ENCODE results near the gene USP48.

USP48 gene

GRCh38 chr1:21665711-21666575 is 117.0 kb downstream of the USP48 start:
- DNase-seq: no peak

DNA sequence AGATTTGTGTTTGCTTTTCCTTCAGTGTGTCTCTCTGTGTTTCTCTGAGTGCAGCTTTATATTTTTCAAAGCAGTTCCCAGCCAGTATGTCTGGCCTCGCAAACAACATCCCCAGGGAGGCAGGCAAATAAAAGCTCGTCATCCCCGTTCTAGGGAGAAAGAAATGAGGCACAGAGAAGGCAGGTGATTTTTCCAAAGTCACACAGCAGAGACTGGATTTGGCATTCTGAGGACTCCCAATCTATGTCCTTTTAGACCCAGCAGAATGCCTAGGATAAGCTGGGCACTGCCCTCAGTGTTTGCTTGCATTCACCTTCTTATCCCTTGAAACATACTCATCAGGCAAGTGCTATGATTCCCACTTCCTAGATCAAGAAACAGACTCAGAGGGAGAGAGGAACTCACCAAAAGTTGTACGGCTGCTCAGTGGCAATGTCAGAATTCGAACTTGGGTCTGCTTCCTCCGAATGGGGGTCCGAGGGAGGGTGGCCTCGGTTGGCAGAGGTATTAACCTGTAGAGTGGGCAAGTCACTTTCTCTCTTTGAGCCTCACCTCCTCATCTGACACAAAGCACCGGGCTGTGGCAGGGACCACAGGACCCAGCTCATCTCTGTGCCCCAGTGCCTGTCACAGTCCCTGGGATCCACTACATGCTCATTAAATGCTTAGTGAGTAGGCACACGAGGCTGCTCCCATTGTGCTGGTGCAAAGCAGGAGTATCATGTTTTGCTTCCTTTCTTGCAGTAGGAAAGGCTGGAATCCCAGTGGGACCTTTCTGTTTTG is 118.0 kb downstream of the USP48 start:
- DNase-seq: no peak

DNA sequence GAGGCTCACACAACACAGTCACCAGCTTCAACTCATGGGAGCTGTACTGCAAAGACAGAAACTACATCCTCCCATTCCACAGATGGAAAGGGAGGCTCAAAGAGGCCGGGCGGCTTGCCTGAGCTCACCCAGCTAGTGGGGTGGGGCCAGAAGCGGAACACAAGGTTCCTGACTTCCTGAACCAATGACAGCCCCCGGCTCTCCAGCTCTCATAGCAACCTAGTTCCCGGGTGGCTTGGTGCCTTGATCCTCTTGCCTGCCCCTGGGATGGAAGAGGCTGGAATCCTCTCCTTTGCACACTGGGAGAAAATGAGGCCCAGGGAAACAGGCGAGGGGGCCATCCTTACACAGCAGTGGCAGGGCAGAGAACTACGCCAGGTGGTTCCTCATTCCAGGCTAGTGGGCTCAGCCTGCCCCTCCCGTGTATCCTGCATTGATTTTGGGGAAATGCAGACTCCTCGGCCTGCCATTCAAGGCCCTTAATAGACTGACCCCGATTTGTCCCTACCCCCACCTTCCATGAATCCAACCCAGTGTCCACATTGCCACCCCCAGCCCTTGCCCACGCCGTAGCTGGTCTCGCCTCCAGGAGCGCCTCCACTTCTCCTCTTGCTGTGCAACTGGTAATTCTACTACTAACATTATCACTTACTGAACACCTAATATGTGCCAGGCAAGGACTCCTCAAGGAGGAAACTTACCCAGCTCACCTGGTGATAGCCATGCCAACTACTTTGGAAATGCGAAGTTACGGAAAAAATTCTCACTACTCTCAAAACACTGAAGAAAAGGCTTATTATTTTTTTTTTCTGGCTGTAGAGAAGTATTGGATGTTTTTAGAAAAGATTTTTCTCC is 118.8 kb downstream of the USP48 start:
- DNase-seq: no peak

- no peak for DNase-seq
Measured at GRCh38 chr1:21663248-21663950, 119.5 kb downstream of the USP48 start.

GRCh38 chr1:21662426-21663247 is 120.3 kb downstream of the USP48 start:
- DNase-seq: no peak

DNA sequence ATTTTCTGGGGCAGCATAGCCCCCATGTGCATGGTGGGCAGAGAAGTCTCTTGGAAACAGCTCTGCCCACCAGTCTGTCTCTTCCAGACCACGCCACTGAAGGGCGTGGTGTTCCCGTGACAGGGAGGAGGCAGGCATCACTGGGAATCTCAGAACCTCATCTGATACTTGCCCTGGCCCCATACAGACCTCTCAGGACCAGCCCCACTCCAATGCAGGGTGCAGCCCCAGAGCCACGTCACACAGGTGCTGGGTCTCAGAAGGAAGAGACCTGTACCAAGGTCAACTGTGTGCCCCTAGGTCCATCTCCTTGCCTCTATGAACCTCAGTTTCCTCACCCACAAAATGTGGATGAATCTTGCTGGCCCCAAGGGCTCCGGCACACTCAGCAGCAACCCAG is 121.1 kb downstream of the USP48 start:
- no peak for DNase-seq

DNA sequence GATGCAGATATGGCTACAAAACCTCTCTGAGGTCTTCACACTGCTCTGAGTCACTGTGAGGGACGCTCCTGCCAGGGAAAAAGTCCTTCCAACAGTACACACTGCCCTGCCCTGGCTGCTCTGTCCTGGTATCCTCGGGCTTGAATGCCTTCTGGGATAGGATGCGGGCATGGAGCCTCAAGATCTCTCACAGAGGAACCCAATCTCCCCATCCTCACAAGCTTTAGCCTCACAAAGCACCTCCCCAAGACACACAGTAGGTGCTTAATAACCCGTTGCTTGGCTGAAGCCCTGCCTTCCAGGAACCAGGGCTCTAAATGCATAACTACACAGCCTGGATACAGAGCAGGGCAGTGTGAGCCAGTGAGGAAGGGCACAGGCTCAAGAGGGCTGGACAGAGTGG is 123.0 kb downstream of the USP48 start:
- DNase-seq: no peak

- peak; percentile 40 for DNase-seq
Measured at GRCh38 chr1:21659099-21659923, 123.6 kb downstream of the USP48 start.

GRCh38 chr1:21657456-21658190 is 125.3 kb downstream of the USP48 start:
- DNase-seq: no peak

- no peak for DNase-seq
Measured at GRCh38 chr1:21655748-21656147, 127.2 kb downstream of the USP48 start.

GRCh38 chr1:21655259-21655658 is 127.7 kb downstream of the USP48 start:
- no peak for DNase-seq

- no peak for DNase-seq
Measured at GRCh38 chr1:21654209-21654608, 128.7 kb downstream of the USP48 start.

GRCh38 chr1:21653744-21654100 is 129.2 kb downstream of the USP48 start:
- no peak for DNase-seq

DNA sequence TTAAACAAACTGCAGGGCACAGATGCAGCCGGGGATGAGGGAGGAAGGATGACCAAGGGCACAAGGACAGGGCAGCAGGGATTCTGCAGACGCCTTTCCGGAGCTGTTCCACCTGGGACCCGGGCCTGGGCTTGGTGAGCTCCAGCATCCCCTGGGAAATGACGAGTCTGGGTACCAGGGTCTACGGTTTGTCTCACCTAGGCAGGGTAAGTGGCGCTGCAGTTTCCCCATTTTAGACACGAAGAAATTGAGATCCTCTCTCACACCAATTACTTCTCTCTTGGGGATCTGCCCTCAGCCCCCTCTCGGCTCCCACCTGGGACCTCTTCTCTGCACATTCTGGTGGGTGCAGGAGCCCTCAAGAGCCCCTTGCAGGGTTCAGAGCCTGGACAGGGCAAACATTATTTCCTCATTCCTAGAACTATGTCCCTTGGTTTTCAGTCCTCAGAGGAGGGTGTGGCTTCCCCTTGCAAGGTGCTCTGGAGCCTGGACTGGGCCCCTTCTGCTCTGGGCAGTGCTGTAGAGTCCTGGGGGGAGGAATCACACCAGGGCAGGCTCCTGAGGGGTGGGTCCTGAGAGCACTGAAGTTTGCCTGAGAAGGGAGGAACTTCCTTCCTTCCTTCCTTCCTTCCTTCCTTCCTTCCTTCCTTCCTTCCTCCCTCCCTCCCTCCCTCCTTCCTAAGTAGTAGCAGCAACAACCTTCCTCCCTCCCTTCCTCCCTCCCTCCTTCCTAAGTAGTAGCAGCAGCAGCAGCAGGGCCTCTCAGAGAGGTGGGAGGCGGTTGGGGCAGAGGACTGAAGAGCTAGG is 129.8 kb downstream of the USP48 start:
- no peak for DNase-seq

DNA sequence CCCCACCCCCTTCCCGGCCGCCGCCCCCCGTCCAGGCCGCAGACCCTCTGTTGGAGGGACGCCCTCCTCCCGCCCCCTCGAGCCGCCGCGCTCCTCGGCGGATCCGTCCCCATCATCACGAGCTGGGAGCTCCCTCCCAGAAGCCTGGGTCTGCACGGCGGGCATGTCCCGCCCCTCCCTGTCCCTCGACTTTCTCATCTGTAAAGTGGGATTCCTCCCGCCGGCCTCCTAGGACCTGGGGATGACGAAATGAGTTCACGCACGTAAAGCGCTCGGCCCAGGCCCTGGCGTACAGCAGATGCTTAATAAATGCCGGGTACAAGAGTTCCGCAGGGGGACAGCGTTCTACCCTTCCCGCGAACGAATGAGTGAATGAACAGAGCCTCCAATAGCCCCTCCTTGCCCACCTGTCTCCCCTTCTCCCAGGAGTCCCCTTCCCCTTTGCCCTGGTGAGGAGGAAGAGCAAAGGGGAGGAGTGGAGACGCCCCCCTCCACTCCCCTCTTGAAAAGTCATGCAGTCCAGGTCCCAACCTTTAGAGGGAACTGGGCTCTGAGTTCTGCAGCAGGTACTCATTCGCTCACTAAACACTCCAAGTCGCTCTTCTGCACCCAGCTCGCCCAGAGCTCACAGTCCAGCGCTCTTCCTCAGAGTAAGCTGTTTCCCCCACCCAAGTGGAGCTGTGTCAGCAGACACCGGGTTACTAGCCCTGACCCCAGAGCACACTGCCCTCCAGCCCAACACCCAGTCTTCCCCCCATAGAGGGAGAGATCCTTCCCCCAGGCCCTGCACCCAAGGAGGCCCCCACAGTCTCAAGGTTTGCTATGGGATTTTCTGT is 130.6 kb downstream of the USP48 start:
- no peak for DNase-seq

DNA sequence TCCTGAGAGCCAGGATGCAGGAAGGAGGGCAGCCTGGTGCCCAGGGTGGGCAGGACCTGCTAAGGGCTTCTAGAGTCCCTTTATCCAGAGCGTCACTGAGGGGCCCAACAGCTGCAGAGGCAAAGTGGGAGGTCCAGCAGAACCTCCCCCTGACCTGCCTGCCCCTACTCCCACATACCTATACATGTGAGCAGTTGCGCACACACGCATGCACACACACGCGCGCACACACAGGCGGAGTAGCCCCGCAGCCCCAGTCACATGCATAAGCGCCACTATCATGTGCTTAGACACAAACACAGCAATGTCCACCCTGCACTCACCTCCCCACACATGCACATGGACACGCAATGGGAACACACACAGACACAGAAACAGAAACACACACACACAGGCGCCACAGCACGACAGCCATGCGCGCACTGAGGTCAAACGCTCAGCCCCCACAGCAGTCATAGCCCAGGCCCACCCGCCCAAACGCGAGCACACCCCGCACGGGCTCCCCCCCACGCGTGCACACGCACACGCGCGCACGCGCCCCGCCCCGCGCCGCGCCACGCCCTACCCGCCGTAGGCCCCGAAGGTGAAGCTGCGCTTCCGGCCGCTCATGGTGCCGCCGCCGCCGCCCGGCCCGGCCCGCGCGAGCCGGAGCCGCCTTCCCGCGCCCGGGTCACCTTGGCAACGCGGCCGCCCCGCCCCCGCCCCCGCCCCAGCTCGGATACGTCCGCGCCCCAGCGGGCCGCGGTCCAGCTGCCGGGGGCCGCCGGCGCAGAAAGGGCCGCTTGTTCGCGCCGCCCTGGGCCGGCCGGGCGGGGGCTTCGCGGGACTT is 131.5 kb downstream of the USP48 start:
- no peak for DNase-seq

DNA sequence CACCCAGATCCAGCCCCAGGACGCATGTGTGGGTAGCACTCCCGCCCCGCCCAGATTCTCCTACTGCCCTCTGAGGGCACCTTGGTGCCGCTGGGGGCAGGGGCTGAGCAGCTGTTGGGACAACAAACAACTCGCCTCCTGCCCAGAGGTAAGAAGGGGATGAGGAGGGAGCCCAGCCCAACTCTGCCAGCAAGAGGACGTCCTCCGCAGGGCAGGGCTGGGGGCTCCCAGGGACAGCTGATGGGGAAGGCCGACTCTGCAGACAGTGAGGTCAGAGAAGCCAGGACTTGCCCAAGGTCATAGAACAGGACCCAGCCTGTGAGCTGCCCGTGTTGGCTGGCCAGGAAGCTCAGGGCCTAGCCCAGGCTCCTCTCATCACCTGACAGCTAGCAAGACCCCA is 132.5 kb downstream of the USP48 start:
- DNase-seq: no peak
